Osteoblast (primary cell): ENCODE results near the gene GLI3. TPM values are rescaled to one million over a fixed set of nuclear protein-coding genes. Genes with fewer than 3 reads are reported as not detected.

ENCODE experiments used
- DNase-seq: peaks from one replicate; pipeline ENCODE4 v3.0.0; 2011; ENCODE audit warnings: low spot score, mixed read lengths; ENCODE audit not compliant: insufficient read length; ENCODE audit errors: missing footprints
- H2AFZ ChIP-seq: 2 replicates; pipeline ENCODE4 v1.6.0; 2011; ENCODE audit warnings: mild to moderate bottlenecking, low read length
- H3K27ac ChIP-seq: 2 replicates; pipeline ENCODE4 v1.5.1; 2011; ENCODE audit warnings: mild to moderate bottlenecking, low read depth, low read length, moderate library complexity
- H3K27me3 ChIP-seq: 2 replicates; pipeline ENCODE4 v1.6.0; 2012; ENCODE audit warnings: mild to moderate bottlenecking, control low read depth, inconsistent platforms, low read length, moderate library complexity; ENCODE audit not compliant: insufficient read depth
- H3K36me3 ChIP-seq: 2 replicates; pipeline ENCODE4 v1.5.1; 2011; ENCODE audit warnings: mild to moderate bottlenecking, low read length, control low read depth, moderate library complexity; ENCODE audit not compliant: insufficient read depth
- H3K4me1 ChIP-seq: 2 replicates; pipeline ENCODE4 v1.5.1; 2011; ENCODE audit warnings: mild to moderate bottlenecking, low read length, control low read depth, moderate library complexity; ENCODE audit not compliant: insufficient read depth
- H3K4me2 ChIP-seq: 2 replicates; pipeline ENCODE4 v1.6.0; 2011; ENCODE audit warnings: mild to moderate bottlenecking, low read length; ENCODE audit not compliant: insufficient read depth
- H3K4me3 ChIP-seq: fragments of 200-600 bp; sonication (generic); 3 replicates; pipeline ENCODE4 v1.5.1; 2012; ENCODE audit warnings: mild to moderate bottlenecking, low read length, inconsistent platforms; ENCODE audit not compliant: insufficient read depth
- H3K79me2 ChIP-seq: 2 replicates; pipeline ENCODE4 v1.6.0; 2012; ENCODE audit warnings: mild to moderate bottlenecking, low read length, control low read depth, inconsistent platforms; ENCODE audit not compliant: insufficient read depth
- H3K9me3 ChIP-seq: 2 replicates; pipeline ENCODE4 v1.5.1; 2011; ENCODE audit warnings: low read depth, low read length, control low read depth
- H4K20me1 ChIP-seq: 2 replicates; pipeline ENCODE4 v1.6.0; 2012; ENCODE audit warnings: mild to moderate bottlenecking, low read length, control low read depth; ENCODE audit not compliant: insufficient read depth
- total RNA-seq: library from RNA; depleted of rRNA; stranded (reverse); fragments of >200 nt; gene quantifications from 2 replicates; pipeline ENCODE4 v1.2.3, GENCODE V29; 2012
- TF ChIP-seq, protein P1 (sequence below): IDR thresholded peaks from 2 replicates; pipeline ENCODE4 v1.5.1; 2011; ENCODE audit warnings: mild to moderate bottlenecking, low read depth, low read length, moderate library complexity; ENCODE audit errors: extremely low read depth

The GLI3 gene
- total RNA-seq, 1 donor: 11.9 TPM

DNA sequence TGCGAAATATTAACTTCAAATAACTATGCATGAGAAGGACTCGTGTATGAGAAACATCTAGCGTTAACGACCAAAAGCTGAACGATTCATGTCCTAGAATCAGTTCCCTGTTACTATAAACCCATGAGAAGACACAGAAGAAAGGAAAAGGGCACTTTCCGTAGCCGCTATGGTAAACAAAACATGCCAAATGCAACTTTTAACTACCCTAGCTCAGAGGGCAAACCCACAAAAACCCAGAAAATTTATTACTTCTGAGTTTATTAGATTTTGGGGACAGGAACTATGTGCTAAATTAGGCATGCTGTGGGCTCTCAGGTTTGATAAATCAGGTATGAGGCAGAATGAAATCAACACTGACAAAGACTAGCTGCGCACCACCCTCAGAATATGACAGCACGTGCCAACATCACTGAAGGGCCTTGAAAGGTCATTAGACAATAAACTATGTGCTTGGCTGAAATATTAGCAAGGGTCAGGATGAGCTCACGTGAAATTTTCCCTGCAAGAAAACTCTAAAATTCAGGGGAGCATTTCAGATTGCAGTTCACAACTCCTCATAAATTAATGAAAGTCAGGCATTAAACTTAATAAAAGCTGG, 102.6 kb downstream of the GLI3 start:
- H3K36me3 ChIP-seq: no peaks in the 10 kb centered on the region
- peaks cover 3% of the 10 kb centered on the region for H3K4me1 ChIP-seq
- H3K4me3 ChIP-seq: no peak overlapping the region
- no peaks in the 10 kb centered on the region for H3K9me3 ChIP-seq
- TF ChIP-seq, protein P1, sequence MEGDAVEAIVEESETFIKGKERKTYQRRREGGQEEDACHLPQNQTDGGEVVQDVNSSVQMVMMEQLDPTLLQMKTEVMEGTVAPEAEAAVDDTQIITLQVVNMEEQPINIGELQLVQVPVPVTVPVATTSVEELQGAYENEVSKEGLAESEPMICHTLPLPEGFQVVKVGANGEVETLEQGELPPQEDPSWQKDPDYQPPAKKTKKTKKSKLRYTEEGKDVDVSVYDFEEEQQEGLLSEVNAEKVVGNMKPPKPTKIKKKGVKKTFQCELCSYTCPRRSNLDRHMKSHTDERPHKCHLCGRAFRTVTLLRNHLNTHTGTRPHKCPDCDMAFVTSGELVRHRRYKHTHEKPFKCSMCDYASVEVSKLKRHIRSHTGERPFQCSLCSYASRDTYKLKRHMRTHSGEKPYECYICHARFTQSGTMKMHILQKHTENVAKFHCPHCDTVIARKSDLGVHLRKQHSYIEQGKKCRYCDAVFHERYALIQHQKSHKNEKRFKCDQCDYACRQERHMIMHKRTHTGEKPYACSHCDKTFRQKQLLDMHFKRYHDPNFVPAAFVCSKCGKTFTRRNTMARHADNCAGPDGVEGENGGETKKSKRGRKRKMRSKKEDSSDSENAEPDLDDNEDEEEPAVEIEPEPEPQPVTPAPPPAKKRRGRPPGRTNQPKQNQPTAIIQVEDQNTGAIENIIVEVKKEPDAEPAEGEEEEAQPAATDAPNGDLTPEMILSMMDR: no peak
- no peak overlapping the region for H3K4me2 ChIP-seq
- H3K79me2 ChIP-seq: peaks cover 31% of the 10 kb centered on the region
- H4K20me1 ChIP-seq: peaks cover 14% of the 10 kb centered on the region
- no peaks in the 10 kb centered on the region for H3K27me3 ChIP-seq
- DNase-seq: no peak
- no peak overlapping the region for H2AFZ ChIP-seq
- H3K27ac ChIP-seq: no peak overlapping the region

DNA sequence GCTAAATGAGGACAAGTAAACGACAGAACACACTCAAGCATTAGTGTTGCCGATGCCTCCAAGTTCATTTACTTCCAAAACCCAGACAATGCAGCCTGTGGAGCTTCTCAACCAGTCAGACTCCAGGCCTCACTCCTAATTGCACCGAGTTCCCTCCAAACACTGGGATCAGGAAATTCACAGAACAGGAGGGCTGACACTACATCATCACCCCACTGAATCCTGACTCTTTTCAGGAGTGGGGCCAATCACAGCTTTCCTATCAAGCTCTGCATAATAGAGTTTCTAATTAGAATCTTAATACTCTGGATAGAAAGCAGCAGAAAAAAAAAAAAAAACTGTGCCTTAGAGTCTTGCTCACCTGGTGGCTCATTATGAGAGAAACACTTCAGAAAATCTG, 103.7 kb downstream of the GLI3 start:
- Histone ChIP-seq H2AFZ (no peak overlapping the region), H3K27ac (no peak overlapping the region), H3K9me3 (no peaks in the 10 kb centered on the region), H3K79me2 (peaks cover 26% of the 10 kb centered on the region), H3K4me1 (peaks cover 3% of the 10 kb centered on the region), H3K27me3 (no peaks in the 10 kb centered on the region), H4K20me1 (peaks cover 13% of the 10 kb centered on the region), H3K4me2 (no peak overlapping the region), H3K36me3 (no peaks in the 10 kb centered on the region), H3K4me3 (no peak overlapping the region)
- TF ChIP-seq, protein P1: no peak
- DNase-seq: no peak

DNA sequence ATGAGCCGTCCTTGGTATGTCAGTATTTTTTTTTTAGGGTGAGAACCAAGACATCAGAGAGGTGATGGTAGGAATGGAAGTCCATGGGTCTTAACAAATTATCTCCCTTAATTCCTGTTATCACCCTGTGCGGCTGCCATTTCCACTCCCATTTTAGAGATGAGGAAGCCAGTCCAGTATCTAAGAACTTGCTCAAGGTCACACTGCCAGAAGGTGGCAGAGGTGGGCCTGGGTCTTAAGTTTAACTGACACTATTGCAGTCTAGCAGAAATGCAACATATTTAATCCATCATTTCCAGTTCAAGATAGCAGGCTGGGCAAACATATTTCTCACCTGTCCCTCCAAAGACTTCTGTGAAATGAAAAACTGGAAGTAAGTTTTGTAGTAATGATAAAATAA, 108.3 kb downstream of the GLI3 start:
- Histone ChIP-seq H3K4me3 (no peak overlapping the region), H3K36me3 (no peaks in the 10 kb centered on the region), H3K9me3 (no peaks in the 10 kb centered on the region), H3K79me2 (peaks cover 12% of the 10 kb centered on the region), H3K27me3 (no peaks in the 10 kb centered on the region), H3K4me1 (peaks cover 3% of the 10 kb centered on the region), H3K27ac (no peak overlapping the region), H4K20me1 (peaks cover 7% of the 10 kb centered on the region), H3K4me2 (no peak overlapping the region), H2AFZ (no peak overlapping the region)
- TF ChIP-seq, protein P1: peak; percentile 19
- DNase-seq: no peak

DNA sequence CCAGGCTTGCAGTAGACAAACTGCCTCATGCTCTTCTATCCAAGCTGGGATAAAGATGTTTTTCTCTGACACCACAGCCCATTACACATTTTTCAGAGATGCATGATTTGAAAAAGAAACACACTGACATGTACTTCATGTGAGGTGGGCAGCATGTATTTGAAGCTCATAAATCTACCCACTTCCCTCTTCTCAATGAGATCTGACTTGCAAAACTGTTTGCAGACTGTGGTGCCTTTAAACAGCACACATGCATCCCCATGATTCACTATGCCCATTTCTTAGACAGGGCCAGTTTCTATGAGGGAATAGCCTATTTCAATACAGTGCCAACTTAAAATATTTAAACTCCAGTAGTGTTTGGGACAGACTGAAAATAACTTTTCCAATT, 109.8 kb downstream of the GLI3 start:
- Histone ChIP-seq H2AFZ (peak overlapping the region; percentile 38), H3K4me3 (no peak overlapping the region), H3K4me1 (peaks cover 3% of the 10 kb centered on the region), H3K36me3 (no peaks in the 10 kb centered on the region), H3K79me2 (peaks cover 12% of the 10 kb centered on the region), H3K27ac (no peak overlapping the region), H4K20me1 (peaks cover 7% of the 10 kb centered on the region), H3K27me3 (no peaks in the 10 kb centered on the region), H3K4me2 (peak overlapping the region; percentile 37), H3K9me3 (no peaks in the 10 kb centered on the region)
- TF ChIP-seq, protein P1: no peak
- DNase-seq: no peak
